Panc1 (cell line): Measurements from ENCODE around the gene TSC2. TPM values are rescaled to one million over a fixed set of nuclear protein-coding genes. Genes with fewer than 3 reads are reported as not detected.

ENCODE experiments used
- ATAC-seq: fragments of 200-7000 bp; cut with Tn5 transposase; 2 replicates; pipeline ENCODE4 v1.9.1; 2020; ENCODE audit warnings: mild to moderate bottlenecking, moderate library complexity
- BruUV-seq: library from RNA; stranded (reverse); fragments of 400-500 nt; replicated peaks from 2 replicates; lab custom pipeline; 2021; lab: Mats Ljungman, UMichigan
- CTCF ChIA-PET: fragments of 300-600 bp; sonication (Branson Sonifier 250); formaldehyde crosslinking; loops from one replicate; lab custom pipeline; 2022; ENCODE audit warnings: antibody characterized with exemption; lab: Charles Lee
- POLR2A ChIA-PET: fragments of 300-600 bp; sonication (Branson Sonifier 250); formaldehyde crosslinking; loops from one replicate; lab custom pipeline; 2022; ENCODE audit warnings: antibody characterized with exemption; lab: Charles Lee
- DNase-seq: peaks from one replicate; pipeline ENCODE4 v3.0.0-alpha.2; 2010; ENCODE audit warnings: low read depth, low spot score
- H3K27ac ChIP-seq: 2 replicates; pipeline ENCODE4 v1.5.1; 2011; ENCODE audit warnings: mild to moderate bottlenecking, low read length, inconsistent platforms
- H3K27me3 ChIP-seq: fragments of 200-500 bp; sonication (Bioruptor generic); 2 replicates; pipeline ENCODE4 v1.6.0; 2014; ENCODE audit warnings: low read length, inconsistent platforms; ENCODE audit not compliant: control insufficient read depth, insufficient read depth
- H3K36me3 ChIP-seq: fragments of 200-500 bp; sonication (Bioruptor generic); 2 replicates; pipeline ENCODE4 v1.5.1; 2014; ENCODE audit warnings: inconsistent platforms, mild to moderate bottlenecking, low read length, moderate library complexity; ENCODE audit not compliant: control insufficient read depth, insufficient read depth
- H3K4me1 ChIP-seq: 2 replicates; pipeline ENCODE4 v1.5.1; 2011; ENCODE audit warnings: inconsistent platforms, mild to moderate bottlenecking, low read length, moderate library complexity; ENCODE audit not compliant: control insufficient read depth, insufficient read depth
- H3K4me3 ChIP-seq, 2 experiments: 2 replicates each; pipeline ENCODE4 v1.5.1; 2011 to 2012; ENCODE audit warnings: low read depth in 2 of 2, low read length in 2 of 2, mild to moderate bottlenecking in 2 of 2, inconsistent platforms in 1 of 2, moderate library complexity in 1 of 2
- H3K9me3 ChIP-seq: fragments of 200-500 bp; sonication (Bioruptor generic); 2 replicates; pipeline ENCODE4 v1.5.1; 2014; ENCODE audit warnings: low read depth, mild to moderate bottlenecking, inconsistent platforms, low read length, moderate library complexity; ENCODE audit not compliant: control insufficient read depth, insufficient read depth
- POLR2AphosphoS5 ChIP-seq: IDR thresholded peaks from 2 replicates; pipeline ENCODE4 v1.6.1; 2012; ENCODE audit warnings: mild to moderate bottlenecking, low read depth, low read length, moderate library complexity
- SIN3A ChIP-seq: IDR thresholded peaks from 2 replicates; pipeline ENCODE4 v1.6.1; 2012; ENCODE audit warnings: low read depth, mild to moderate bottlenecking, low read length, moderate library complexity, borderline replicate concordance; ENCODE audit not compliant: insufficient read depth
- TCF7L2 ChIP-seq: IDR thresholded peaks from 2 replicates; pipeline ENCODE4 v1.6.1; 2011; ENCODE audit warnings: mild to moderate bottlenecking, low read depth, low read length, inconsistent platforms
- in situ Hi-C: cut with HindIII; loops from 2 replicates; pipeline ENCODE4 v1.10.0; 2016; ENCODE audit warnings: low sequenced_read_pairs, low pct_unique_long_range_greater_than_20kb
- intact Hi-C: fragments of 100-400 bp; cut with micrococcal nuclease; formaldehyde crosslinking; loops from one replicate; pipeline ENCODE4 v1.10.0; 2022; ENCODE audit not compliant: unreplicated experiment
- total RNA-seq: library from RNA; stranded (reverse); gene quantifications from one replicate; pipeline ENCODE4 v1.2.1, GENCODE V29; 2021; ENCODE audit not compliant: unreplicated experiment
- TF ChIP-seq, protein P1 (sequence below), 2 experiments: IDR thresholded peaks; 2 replicates each; pipeline ENCODE4 v1.6.1; 2011 to 2012; ENCODE audit warnings: low read depth in 2 of 2, control low read depth in 1 of 2, low read length in 1 of 2, mild to moderate bottlenecking in 1 of 2, moderate library complexity in 1 of 2; ENCODE audit not compliant: insufficient read depth in 1 of 2
- TF ChIP-seq, protein P2 (sequence below): fragments of 450-650 bp; IDR thresholded peaks from 2 replicates; pipeline ENCODE4 v1.5.1; 2017; ENCODE audit warnings: mild to moderate bottlenecking

Gene TSC2
- total RNA-seq, 1 experiment from 2014 or later, result 115 TPM

DNA sequence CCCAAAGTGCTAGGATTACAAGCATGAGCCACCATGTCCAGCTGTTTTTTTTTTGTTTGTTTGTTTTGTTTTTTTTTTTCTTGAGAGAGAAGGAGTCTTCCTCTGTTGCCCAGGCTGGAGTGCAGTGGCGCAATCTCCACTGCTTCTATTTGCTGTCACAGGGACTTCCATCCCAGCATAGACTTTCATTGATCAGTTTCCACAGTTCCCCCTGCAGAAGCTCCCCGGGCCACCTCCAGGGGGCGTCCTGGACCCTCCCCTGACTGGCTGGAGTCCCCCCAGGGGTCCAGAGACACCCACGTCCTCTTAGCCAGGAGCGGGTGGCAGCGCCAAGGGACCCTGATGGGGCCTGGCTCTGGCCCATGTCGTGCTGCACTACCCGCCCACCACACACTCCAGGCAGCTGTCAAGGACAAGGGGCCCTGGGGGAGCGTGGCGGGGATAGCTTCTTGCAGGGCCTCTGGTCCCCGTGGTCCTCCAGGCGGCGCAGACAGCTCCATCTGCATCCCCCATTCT, 31.3 kb upstream of the TSC2 start:
- BruUV-seq, result no TSS peak
- H3K27me3 ChIP-seq, result no peaks in the 10 kb centered on the region
- TF ChIP-seq POLR2AphosphoS5 (no peak), SIN3A (no peak), TCF7L2 (no peak)
- TF ChIP-seq, protein P1, sequence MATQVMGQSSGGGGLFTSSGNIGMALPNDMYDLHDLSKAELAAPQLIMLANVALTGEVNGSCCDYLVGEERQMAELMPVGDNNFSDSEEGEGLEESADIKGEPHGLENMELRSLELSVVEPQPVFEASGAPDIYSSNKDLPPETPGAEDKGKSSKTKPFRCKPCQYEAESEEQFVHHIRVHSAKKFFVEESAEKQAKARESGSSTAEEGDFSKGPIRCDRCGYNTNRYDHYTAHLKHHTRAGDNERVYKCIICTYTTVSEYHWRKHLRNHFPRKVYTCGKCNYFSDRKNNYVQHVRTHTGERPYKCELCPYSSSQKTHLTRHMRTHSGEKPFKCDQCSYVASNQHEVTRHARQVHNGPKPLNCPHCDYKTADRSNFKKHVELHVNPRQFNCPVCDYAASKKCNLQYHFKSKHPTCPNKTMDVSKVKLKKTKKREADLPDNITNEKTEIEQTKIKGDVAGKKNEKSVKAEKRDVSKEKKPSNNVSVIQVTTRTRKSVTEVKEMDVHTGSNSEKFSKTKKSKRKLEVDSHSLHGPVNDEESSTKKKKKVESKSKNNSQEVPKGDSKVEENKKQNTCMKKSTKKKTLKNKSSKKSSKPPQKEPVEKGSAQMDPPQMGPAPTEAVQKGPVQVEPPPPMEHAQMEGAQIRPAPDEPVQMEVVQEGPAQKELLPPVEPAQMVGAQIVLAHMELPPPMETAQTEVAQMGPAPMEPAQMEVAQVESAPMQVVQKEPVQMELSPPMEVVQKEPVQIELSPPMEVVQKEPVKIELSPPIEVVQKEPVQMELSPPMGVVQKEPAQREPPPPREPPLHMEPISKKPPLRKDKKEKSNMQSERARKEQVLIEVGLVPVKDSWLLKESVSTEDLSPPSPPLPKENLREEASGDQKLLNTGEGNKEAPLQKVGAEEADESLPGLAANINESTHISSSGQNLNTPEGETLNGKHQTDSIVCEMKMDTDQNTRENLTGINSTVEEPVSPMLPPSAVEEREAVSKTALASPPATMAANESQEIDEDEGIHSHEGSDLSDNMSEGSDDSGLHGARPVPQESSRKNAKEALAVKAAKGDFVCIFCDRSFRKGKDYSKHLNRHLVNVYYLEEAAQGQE (IDR thresholded peaks at IDR 0.05; ENCODE audit: insufficient read depth in 1 of 2, low read depth in 2 of 2, low read length in 1 of 2), result no peak
- TF ChIP-seq, protein P2, sequence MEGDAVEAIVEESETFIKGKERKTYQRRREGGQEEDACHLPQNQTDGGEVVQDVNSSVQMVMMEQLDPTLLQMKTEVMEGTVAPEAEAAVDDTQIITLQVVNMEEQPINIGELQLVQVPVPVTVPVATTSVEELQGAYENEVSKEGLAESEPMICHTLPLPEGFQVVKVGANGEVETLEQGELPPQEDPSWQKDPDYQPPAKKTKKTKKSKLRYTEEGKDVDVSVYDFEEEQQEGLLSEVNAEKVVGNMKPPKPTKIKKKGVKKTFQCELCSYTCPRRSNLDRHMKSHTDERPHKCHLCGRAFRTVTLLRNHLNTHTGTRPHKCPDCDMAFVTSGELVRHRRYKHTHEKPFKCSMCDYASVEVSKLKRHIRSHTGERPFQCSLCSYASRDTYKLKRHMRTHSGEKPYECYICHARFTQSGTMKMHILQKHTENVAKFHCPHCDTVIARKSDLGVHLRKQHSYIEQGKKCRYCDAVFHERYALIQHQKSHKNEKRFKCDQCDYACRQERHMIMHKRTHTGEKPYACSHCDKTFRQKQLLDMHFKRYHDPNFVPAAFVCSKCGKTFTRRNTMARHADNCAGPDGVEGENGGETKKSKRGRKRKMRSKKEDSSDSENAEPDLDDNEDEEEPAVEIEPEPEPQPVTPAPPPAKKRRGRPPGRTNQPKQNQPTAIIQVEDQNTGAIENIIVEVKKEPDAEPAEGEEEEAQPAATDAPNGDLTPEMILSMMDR, result peak; percentile 44
- in situ Hi-C loops (no loop called here), intact Hi-C loops (no loop called here)
- ChIA-PET POLR2A (interaction anchor here (0.5 kb wide), 1 partner anchor 140 kb away, joined by 3 read pairs; no protein-coding TSS in a partner anchor), CTCF (no interaction called here)
- DNase-seq (no peak), ATAC-seq (no peak)
- H3K27ac ChIP-seq, result no peak overlapping the region
- peaks cover 3% of the 10 kb centered on the region; the same call in 1 of the 2 replicates for H3K4me1 ChIP-seq
- H3K9me3 ChIP-seq, result no peaks in the 10 kb centered on the region
- no peaks in the 10 kb centered on the region; the same call in 1 of the 2 replicates for H3K36me3 ChIP-seq
- no peak overlapping the region for H3K4me3 ChIP-seq

DNA sequence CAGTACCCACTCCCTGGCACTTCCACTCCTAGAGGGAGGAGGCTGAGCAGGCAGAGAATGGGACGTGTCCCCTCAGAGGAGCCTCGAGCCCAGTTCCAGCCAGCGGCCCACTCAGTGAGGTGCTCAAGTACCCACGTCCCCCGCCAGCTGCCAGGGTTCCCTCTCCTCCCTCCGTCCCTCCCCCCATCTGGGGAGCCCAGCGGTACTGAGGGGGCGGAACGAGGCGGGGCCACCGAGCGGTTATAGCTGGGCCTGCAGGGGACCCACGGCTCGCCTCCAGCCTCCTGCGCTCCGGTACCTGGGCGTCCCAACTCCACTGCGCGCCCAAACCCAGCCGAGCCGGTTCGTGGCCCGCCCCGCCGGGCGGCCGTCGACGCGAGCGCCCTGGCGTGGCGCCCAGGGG, 28.3 kb upstream of the TSC2 start, which contains the start of gene NPW:
Gene NPW (plus strand): TSS at position 268 of the 403 bp plus-strand sequence.
- CTCF ChIA-PET, result interaction anchor here (0.7 kb wide), 1 partner anchor 18 kb away, joined by 3 read pairs; no protein-coding TSS in a partner anchor
- no TSS peak for BruUV-seq
- no peak for ATAC-seq
- POLR2A ChIA-PET, result no interaction called here
- in situ Hi-C loops, result no loop called here
- intact Hi-C loops, result no loop called here
- Histone ChIP-seq H3K4me1 (peaks cover 11% of the 10 kb centered on the region), H3K9me3 (no peaks in the 10 kb centered on the region), H3K36me3 (no peaks in the 10 kb centered on the region; the same call in 1 of the 2 replicates), H3K4me3 (peak within 1 kb of the TSS; percentile 15 to 24; a peak in 3 of 4 replicates), H3K27ac (no peak within 1 kb of the TSS), H3K27me3 (no peaks in the 10 kb centered on the region)
- TF ChIP-seq POLR2AphosphoS5, result no peak
- TF ChIP-seq, protein P2, result no peak
- no peak for TF ChIP-seq SIN3A
- TF ChIP-seq TCF7L2, result no peak
- TF ChIP-seq, protein P1 (IDR thresholded peaks at IDR 0.05; ENCODE audit: insufficient read depth in 1 of 2, low read depth in 2 of 2, low read length in 1 of 2), result no peak
- DNase-seq, result no peak
